Panc1 (cell line): ENCODE results near the gene DSCAML1. TPM values are rescaled to one million over a fixed set of nuclear protein-coding genes. Genes with fewer than 3 reads are reported as not detected.

ENCODE experiments used
- ATAC-seq: fragments of 200-7000 bp; cut with Tn5 transposase; 2 replicates; pipeline ENCODE4 v1.9.1; 2020; ENCODE audit warnings: mild to moderate bottlenecking, moderate library complexity
- BruUV-seq: library from RNA; stranded (reverse); fragments of 400-500 nt; replicated peaks from 2 replicates; lab custom pipeline; 2021; lab: Mats Ljungman, UMichigan
- CTCF ChIA-PET: fragments of 300-600 bp; sonication (Branson Sonifier 250); formaldehyde crosslinking; loops from one replicate; lab custom pipeline; 2022; ENCODE audit warnings: antibody characterized with exemption; lab: Charles Lee
- POLR2A ChIA-PET: fragments of 300-600 bp; sonication (Branson Sonifier 250); formaldehyde crosslinking; loops from one replicate; lab custom pipeline; 2022; ENCODE audit warnings: antibody characterized with exemption; lab: Charles Lee
- DNase-seq: peaks from one replicate; pipeline ENCODE4 v3.0.0-alpha.2; 2010; ENCODE audit warnings: low read depth, low spot score
- H3K27ac ChIP-seq: 2 replicates; pipeline ENCODE4 v1.5.1; 2011; ENCODE audit warnings: mild to moderate bottlenecking, low read length, inconsistent platforms
- H3K27me3 ChIP-seq: fragments of 200-500 bp; sonication (Bioruptor generic); 2 replicates; pipeline ENCODE4 v1.6.0; 2014; ENCODE audit warnings: low read length, inconsistent platforms; ENCODE audit not compliant: control insufficient read depth, insufficient read depth
- H3K36me3 ChIP-seq: fragments of 200-500 bp; sonication (Bioruptor generic); 2 replicates; pipeline ENCODE4 v1.5.1; 2014; ENCODE audit warnings: inconsistent platforms, mild to moderate bottlenecking, low read length, moderate library complexity; ENCODE audit not compliant: control insufficient read depth, insufficient read depth
- H3K4me1 ChIP-seq: 2 replicates; pipeline ENCODE4 v1.5.1; 2011; ENCODE audit warnings: inconsistent platforms, mild to moderate bottlenecking, low read length, moderate library complexity; ENCODE audit not compliant: control insufficient read depth, insufficient read depth
- H3K4me3 ChIP-seq, 2 experiments: 2 replicates each; pipeline ENCODE4 v1.5.1; 2011 to 2012; ENCODE audit warnings: low read depth in 2 of 2, low read length in 2 of 2, mild to moderate bottlenecking in 2 of 2, inconsistent platforms in 1 of 2, moderate library complexity in 1 of 2
- H3K9me3 ChIP-seq: fragments of 200-500 bp; sonication (Bioruptor generic); 2 replicates; pipeline ENCODE4 v1.5.1; 2014; ENCODE audit warnings: low read depth, mild to moderate bottlenecking, inconsistent platforms, low read length, moderate library complexity; ENCODE audit not compliant: control insufficient read depth, insufficient read depth
- POLR2AphosphoS5 ChIP-seq: IDR thresholded peaks from 2 replicates; pipeline ENCODE4 v1.6.1; 2012; ENCODE audit warnings: mild to moderate bottlenecking, low read depth, low read length, moderate library complexity
- SIN3A ChIP-seq: IDR thresholded peaks from 2 replicates; pipeline ENCODE4 v1.6.1; 2012; ENCODE audit warnings: low read depth, mild to moderate bottlenecking, low read length, moderate library complexity, borderline replicate concordance; ENCODE audit not compliant: insufficient read depth
- TCF7L2 ChIP-seq: IDR thresholded peaks from 2 replicates; pipeline ENCODE4 v1.6.1; 2011; ENCODE audit warnings: mild to moderate bottlenecking, low read depth, low read length, inconsistent platforms
- in situ Hi-C: cut with HindIII; loops from 2 replicates; pipeline ENCODE4 v1.10.0; 2016; ENCODE audit warnings: low sequenced_read_pairs, low pct_unique_long_range_greater_than_20kb
- intact Hi-C: fragments of 100-400 bp; cut with micrococcal nuclease; formaldehyde crosslinking; loops from one replicate; pipeline ENCODE4 v1.10.0; 2022; ENCODE audit not compliant: unreplicated experiment
- total RNA-seq: library from RNA; stranded (reverse); gene quantifications from one replicate; pipeline ENCODE4 v1.2.1, GENCODE V29; 2021; ENCODE audit not compliant: unreplicated experiment
- TF ChIP-seq, protein P1 (sequence below): fragments of 450-650 bp; IDR thresholded peaks from 2 replicates; pipeline ENCODE4 v1.5.1; 2017; ENCODE audit warnings: mild to moderate bottlenecking
- TF ChIP-seq, protein P2 (sequence below), 2 experiments: IDR thresholded peaks; 2 replicates each; pipeline ENCODE4 v1.6.1; 2011 to 2012; ENCODE audit warnings: low read depth in 2 of 2, control low read depth in 1 of 2, low read length in 1 of 2, mild to moderate bottlenecking in 1 of 2, moderate library complexity in 1 of 2; ENCODE audit not compliant: insufficient read depth in 1 of 2

DSCAML1 gene
- total RNA-seq, 1 experiment from 2014 or later: 1.6 TPM

DNA sequence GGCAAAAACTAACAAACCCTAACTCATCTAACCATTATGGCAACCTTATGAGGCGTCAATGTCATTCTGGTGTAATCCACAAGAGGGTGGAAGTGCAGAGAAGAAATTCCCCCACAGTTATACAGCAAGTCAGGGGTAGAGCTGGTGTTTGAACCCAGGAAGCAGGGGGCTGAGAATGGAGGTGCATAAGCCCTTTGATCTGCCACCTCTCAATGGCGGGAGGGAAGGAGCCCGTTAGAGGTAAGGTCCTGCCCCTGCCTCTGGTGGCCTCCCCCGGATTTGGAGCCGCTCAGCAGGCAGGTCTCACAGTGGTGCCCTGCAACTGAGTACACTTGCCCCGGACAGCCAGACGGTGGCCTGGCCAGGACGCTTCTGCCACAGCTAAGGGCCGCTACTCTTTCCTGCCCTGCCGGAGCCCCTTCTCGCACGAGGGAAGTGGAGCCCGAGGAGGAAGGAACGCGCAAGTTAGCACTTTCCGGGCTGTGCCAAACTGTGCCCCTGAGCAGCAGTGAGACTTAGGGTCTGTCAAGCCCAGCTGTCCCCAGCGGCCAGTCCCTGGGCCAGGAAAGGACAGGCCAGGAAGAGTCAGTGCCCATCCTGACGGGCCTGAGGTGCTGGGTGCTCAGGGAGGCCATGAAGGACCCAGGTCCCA, 26.4 kb upstream of the DSCAML1 start:
- H3K27ac ChIP-seq: no peak overlapping the region
- ChIA-PET CTCF (interaction anchor here (0.6 to 2.0 kb wide), 4 partner anchors 123 to 397 kb away, joined by 3 to 14 read pairs (median 4); no protein-coding TSS in a partner anchor), POLR2A (no interaction called here)
- no peaks in the 10 kb centered on the region for H3K9me3 ChIP-seq
- ATAC-seq (peak; percentile 53), DNase-seq (no peak)
- no TSS peak for BruUV-seq
- peaks cover 4% of the 10 kb centered on the region; the same call in 1 of the 2 replicates for H3K27me3 ChIP-seq
- TF ChIP-seq POLR2AphosphoS5 (no peak), TCF7L2 (no peak), SIN3A (no peak)
- TF ChIP-seq, protein P1, sequence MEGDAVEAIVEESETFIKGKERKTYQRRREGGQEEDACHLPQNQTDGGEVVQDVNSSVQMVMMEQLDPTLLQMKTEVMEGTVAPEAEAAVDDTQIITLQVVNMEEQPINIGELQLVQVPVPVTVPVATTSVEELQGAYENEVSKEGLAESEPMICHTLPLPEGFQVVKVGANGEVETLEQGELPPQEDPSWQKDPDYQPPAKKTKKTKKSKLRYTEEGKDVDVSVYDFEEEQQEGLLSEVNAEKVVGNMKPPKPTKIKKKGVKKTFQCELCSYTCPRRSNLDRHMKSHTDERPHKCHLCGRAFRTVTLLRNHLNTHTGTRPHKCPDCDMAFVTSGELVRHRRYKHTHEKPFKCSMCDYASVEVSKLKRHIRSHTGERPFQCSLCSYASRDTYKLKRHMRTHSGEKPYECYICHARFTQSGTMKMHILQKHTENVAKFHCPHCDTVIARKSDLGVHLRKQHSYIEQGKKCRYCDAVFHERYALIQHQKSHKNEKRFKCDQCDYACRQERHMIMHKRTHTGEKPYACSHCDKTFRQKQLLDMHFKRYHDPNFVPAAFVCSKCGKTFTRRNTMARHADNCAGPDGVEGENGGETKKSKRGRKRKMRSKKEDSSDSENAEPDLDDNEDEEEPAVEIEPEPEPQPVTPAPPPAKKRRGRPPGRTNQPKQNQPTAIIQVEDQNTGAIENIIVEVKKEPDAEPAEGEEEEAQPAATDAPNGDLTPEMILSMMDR: no peak
- TF ChIP-seq, protein P2, sequence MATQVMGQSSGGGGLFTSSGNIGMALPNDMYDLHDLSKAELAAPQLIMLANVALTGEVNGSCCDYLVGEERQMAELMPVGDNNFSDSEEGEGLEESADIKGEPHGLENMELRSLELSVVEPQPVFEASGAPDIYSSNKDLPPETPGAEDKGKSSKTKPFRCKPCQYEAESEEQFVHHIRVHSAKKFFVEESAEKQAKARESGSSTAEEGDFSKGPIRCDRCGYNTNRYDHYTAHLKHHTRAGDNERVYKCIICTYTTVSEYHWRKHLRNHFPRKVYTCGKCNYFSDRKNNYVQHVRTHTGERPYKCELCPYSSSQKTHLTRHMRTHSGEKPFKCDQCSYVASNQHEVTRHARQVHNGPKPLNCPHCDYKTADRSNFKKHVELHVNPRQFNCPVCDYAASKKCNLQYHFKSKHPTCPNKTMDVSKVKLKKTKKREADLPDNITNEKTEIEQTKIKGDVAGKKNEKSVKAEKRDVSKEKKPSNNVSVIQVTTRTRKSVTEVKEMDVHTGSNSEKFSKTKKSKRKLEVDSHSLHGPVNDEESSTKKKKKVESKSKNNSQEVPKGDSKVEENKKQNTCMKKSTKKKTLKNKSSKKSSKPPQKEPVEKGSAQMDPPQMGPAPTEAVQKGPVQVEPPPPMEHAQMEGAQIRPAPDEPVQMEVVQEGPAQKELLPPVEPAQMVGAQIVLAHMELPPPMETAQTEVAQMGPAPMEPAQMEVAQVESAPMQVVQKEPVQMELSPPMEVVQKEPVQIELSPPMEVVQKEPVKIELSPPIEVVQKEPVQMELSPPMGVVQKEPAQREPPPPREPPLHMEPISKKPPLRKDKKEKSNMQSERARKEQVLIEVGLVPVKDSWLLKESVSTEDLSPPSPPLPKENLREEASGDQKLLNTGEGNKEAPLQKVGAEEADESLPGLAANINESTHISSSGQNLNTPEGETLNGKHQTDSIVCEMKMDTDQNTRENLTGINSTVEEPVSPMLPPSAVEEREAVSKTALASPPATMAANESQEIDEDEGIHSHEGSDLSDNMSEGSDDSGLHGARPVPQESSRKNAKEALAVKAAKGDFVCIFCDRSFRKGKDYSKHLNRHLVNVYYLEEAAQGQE (IDR thresholded peaks at IDR 0.05; ENCODE audit: insufficient read depth in 1 of 2, low read depth in 2 of 2, low read length in 1 of 2): no peak
- no peak overlapping the region for H3K4me3 ChIP-seq
- H3K36me3 ChIP-seq: no peaks in the 10 kb centered on the region
- intact Hi-C loops (loop anchor here (5.0 kb wide), 1 partner anchor 229 kb away; no protein-coding TSS in a partner anchor), in situ Hi-C loops (loop anchor here (25.0 kb wide), 1 partner anchor 386 kb away; no protein-coding TSS in a partner anchor)
- no peaks in the 10 kb centered on the region for H3K4me1 ChIP-seq

DNA sequence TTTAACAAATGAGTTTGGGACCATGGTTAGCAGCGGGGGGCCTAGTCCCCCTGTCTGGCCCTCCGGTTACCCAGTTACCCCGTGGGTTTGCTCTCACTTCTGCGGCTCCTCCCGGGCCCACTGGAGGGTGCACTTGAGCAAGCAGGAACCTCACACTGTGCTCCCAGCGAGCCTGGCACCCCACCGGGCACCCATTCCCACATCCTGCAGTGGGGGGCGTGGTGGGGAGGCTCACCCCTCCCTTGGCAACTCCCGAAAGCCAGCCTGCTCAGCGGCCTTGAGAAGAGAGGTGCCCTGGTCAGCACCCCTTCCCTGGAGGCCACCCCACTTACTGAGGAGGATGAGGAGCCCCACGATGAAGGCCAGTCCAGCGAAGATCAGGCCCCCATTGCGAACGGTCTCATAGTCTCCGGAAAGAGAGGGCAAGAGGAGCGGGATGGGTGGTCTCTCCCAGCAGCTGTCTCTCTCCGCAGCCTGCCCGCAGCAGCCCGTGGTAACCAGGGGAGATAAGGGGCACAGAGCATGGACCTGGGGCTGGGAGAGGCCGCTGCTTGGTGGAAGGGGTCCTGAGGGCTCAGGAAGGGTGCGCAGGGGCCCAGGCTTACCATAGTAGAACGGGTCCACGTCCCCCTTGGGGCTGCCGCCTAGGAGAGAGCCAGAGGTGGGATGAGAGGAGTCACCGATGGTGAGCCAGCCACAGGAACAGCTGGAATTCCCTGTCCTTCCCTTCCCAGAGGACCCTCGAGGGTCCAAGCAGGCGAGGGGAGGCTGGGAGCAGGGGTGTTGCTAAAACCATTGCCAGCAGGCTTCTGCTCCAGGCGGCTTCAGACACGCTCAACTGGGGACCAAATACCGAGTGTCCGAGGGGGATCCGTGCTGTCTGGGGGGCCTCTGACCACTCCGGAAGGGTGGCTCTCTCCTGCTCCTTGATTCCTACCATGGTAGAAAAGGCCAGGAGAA, 25.3 kb upstream of the DSCAML1 start:
- intact Hi-C loops (loop anchor here (5.0 kb wide), 1 partner anchor 230 kb away; no protein-coding TSS in a partner anchor), in situ Hi-C loops (loop anchor here (25.0 kb wide), 1 partner anchor 385 kb away; no protein-coding TSS in a partner anchor)
- H3K27ac ChIP-seq: no peak overlapping the region
- H3K36me3 ChIP-seq: no peaks in the 10 kb centered on the region
- no peak for ATAC-seq
- H3K27me3 ChIP-seq: peaks cover 4% of the 10 kb centered on the region; the same call in 1 of the 2 replicates
- ChIA-PET POLR2A (no interaction called here), CTCF (interaction anchor here (0.6 to 2.0 kb wide), 5 partner anchors 13 to 396 kb away, joined by 3 to 14 read pairs (median 4); no protein-coding TSS in a partner anchor)
- H3K4me1 ChIP-seq: peaks cover 7% of the 10 kb centered on the region; the same call in 1 of the 2 replicates
- no peak overlapping the region for H3K4me3 ChIP-seq
- BruUV-seq: no TSS peak
- TF ChIP-seq, protein P1: peak; percentile 87
- no peak for TF ChIP-seq POLR2AphosphoS5
- no peaks in the 10 kb centered on the region for H3K9me3 ChIP-seq
- no peak for DNase-seq
